ENCODE measurements around the gene RAB9B.

The RAB9B gene

GRCh38 chrX:103791826-103792485 lies 40.1 kb downstream of the RAB9B start:
- H3K27ac ChIP-seq, result no peak overlapping the region
- TF ChIP-seq ZFX (IDR thresholded peaks at IDR 0.05; ENCODE audit: borderline replicate concordance) (no peak), CTCF (IDR thresholded peaks at IDR 0.05) (no peak)

DNA sequence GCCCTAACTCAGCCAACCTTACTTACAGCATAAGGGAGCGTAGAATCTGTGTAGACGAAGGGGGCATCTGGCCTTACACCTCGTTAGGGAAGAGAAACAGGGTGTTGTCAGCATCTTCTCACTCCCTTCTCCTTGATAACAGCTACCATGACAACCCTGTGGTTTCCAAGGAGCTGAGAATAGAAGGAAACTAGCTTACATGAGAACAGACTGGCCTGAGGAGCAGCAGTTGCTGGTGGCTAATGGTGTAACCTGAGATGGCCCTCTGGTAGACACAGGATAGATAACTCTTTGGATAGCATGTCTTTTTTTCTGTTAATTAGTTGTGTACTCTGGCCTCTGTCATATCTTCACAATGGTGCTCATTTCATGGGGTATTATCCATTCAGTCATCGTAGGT lies 40.8 kb downstream of the RAB9B start:
- TF ChIP-seq CTCF (IDR thresholded peaks at IDR 0.05), result no peak
- no peak for TF ChIP-seq ZFX (IDR thresholded peaks at IDR 0.05; ENCODE audit: borderline replicate concordance)
- no peak overlapping the region for H3K27ac ChIP-seq

DNA sequence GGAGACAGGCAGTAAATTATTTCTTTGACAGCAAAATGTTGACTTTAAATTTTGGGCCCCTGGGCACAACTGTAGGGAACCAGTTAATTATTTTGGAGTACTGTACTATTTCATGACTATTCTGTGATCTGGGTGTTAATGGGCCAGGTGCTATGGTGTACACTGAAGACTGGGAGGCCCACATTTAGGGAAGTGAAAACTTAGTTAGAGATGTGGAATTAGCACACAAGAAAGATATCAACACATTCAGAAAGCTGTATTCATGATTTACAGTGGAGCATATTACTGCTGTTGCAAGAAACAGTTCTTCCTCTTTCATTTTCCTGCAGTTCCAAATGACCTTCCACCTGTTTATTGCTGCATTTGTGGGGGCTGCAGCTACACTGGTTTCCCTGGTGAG lies 43.1 kb downstream of the RAB9B start:
- no peak overlapping the region for H3K27ac ChIP-seq
- TF ChIP-seq CTCF (IDR thresholded peaks at IDR 0.05) (no peak), ZFX (IDR thresholded peaks at IDR 0.05; ENCODE audit: borderline replicate concordance) (no peak)

DNA sequence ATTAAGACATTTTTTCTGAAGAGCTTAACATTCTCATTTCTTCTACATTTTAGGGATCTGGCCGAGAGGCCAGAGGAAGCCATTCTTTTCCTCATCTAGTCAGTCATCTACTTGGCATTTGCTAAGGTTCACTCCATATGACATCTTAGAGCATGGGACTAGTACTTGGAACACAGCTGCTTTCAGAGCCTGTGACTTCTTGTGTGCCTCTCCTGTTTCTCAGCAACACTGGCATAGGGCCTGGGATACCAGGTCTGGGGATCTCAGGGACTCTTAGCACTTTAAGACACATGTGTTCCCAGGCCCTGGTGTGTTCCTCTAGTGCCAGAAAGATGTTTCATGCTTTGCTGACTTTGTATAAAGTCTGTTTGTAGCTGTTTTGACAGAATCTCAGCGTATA lies 48.1 kb downstream of the RAB9B start:
- TF ChIP-seq ZFX (IDR thresholded peaks at IDR 0.05; ENCODE audit: borderline replicate concordance) (no peak), CTCF (IDR thresholded peaks at IDR 0.05) (no peak)
- H3K27ac ChIP-seq, result no peak overlapping the region

DNA sequence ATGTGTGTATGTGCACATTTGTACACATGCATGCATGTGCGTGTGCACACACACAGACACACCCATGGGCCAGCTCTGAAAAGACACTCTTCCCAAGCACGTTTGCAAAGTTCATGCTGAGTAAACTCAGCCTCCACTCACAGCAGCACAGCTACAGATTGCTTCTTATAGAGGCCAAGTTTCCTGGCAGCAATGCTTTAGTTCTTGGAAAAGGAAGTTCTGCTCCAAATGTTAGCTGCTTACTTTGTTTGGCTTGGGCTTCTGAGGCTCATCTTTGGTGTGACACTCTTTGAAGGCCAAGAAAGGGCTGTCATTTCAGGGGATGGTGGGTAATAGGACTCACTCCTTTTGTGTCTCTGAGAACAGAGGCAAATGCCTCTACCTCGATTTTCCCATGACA lies 48.9 kb downstream of the RAB9B start:
- no peak overlapping the region for H3K27ac ChIP-seq
- TF ChIP-seq ZFX (IDR thresholded peaks at IDR 0.05; ENCODE audit: borderline replicate concordance), result no peak

DNA sequence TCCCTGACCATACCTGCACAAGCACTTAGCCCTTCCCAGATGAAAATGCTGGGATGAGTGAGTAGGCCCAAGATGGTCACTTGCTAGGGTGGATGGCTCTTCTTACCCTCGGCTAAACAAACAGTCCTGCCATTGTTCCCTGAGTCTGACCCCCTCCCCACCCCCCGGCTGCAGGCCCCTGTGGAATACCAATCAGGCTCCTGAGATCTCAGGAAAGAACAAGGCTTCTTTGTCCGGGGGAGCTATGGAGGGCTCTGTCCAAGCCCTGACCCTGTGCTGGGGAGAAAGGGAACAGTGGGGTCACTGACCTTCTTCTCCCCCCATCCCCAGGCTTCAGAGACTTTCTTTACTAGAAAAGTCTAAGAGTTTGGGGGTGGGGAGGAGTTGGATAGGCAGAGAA lies 49.4 kb downstream of the RAB9B start:
- TF ChIP-seq CTCF (IDR thresholded peaks at IDR 0.05), result no peak
- TF ChIP-seq ZFX (IDR thresholded peaks at IDR 0.05; ENCODE audit: borderline replicate concordance), result no peak

GRCh38 chrX:103781706-103782105 lies 50.4 kb downstream of the RAB9B start:
- no peak for TF ChIP-seq CTCF (IDR thresholded peaks at IDR 0.05)
- no peak for TF ChIP-seq ZFX (IDR thresholded peaks at IDR 0.05; ENCODE audit: borderline replicate concordance)
- H3K27ac ChIP-seq, result no peak overlapping the region

More for the DNA sequence above, 49.4 kb downstream of the RAB9B start:
- H3K27ac ChIP-seq, result no peak overlapping the region

DNA sequence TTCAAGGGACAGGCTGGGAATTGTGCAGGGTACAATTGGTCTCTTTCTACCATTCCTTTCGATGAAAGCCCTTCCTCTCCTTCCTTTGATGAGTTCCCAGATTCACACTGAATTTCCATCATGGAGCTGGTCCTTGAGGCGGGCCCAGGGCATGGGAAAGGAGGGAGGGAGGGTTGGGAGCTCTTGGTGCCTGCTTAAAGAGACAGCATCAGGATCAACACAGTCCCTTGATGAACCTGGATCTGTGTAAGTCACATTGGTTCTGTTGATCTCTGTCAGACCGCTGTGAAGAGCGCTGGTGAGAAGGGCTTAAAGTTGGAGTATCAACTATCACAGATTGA lies 51.0 kb downstream of the RAB9B start:
- H3K27ac ChIP-seq, result no peak overlapping the region
- TF ChIP-seq CTCF (IDR thresholded peaks at IDR 0.05) (no peak), ZFX (IDR thresholded peaks at IDR 0.05; ENCODE audit: borderline replicate concordance) (no peak)
